Activated gamma-delta T cell (primary cell): Measurements from ENCODE around the gene HMOX2.

Source experiments
- DNase-seq: peaks from one replicate; lab custom pipeline; 2025; lab: John Stamatoyannopoulos, UW

HMOX2 gene

GRCh38 chr16:4501071-4501478, 24.9 kb downstream of the HMOX2 start:
- DNase-seq: no peak

GRCh38 chr16:4505356-4506147, 29.4 kb downstream of the HMOX2 start:
- DNase-seq: no peak

GRCh38 chr16:4506450-4506849, 30.3 kb downstream of the HMOX2 start:
- DNase-seq: no peak

GRCh38 chr16:4507588-4508345, 31.6 kb downstream of the HMOX2 start:
- no peak for DNase-seq

- no peak for DNase-seq
These were observed 32.6 kb downstream of the HMOX2 start for GRCh38 chr16:4508806-4509205.

- no peak for DNase-seq
These were observed 33.2 kb downstream of the HMOX2 start for GRCh38 chr16:4509420-4509819.

GRCh38 chr16:4510131-4510530, 33.9 kb downstream of the HMOX2 start:
- no peak for DNase-seq

- DNase-seq: no peak
These were observed 34.7 kb downstream of the HMOX2 start for GRCh38 chr16:4510747-4511426.

GRCh38 chr16:4511441-4512082, 35.4 kb downstream of the HMOX2 start:
- no peak for DNase-seq

- DNase-seq: no peak
These were observed 36.3 kb downstream of the HMOX2 start for GRCh38 chr16:4512473-4512872.

- no peak for DNase-seq
These were observed 37.1 kb downstream of the HMOX2 start for GRCh38 chr16:4513086-4513860.

- no peak for DNase-seq
These were observed 37.7 kb downstream of the HMOX2 start for GRCh38 chr16:4513881-4514280.

- no peak for DNase-seq
These were observed 38.4 kb downstream of the HMOX2 start for GRCh38 chr16:4514606-4515005.

GRCh38 chr16:4515611-4516233, 39.5 kb downstream of the HMOX2 start:
- DNase-seq: no peak

- no peak for DNase-seq
These were observed 41.8 kb downstream of the HMOX2 start for GRCh38 chr16:4517812-4518680.

GRCh38 chr16:4519274-4520058, 43.3 kb downstream of the HMOX2 start:
- DNase-seq: no peak

- DNase-seq: no peak
These were observed 44.7 kb downstream of the HMOX2 start for GRCh38 chr16:4520913-4521312.

GRCh38 chr16:4522051-4522581, 45.9 kb downstream of the HMOX2 start:
- no peak for DNase-seq

- DNase-seq: no peak
These were observed 47.5 kb downstream of the HMOX2 start for GRCh38 chr16:4523686-4524085.
